Fibroblast of villous mesenchyme (primary cell): ENCODE results near the gene KLHL11. TPM values are rescaled to one million over a fixed set of nuclear protein-coding genes. Genes with fewer than 3 reads are reported as not detected.
A peak's percentile ranks its signal among the peaks of the same experiment; 100 is the strongest.

Source experiments
- DNase-seq: peaks from one replicate; pipeline ENCODE4 v3.0.0-alpha.2; 2010; ENCODE audit warnings: low read depth
- H3K4me3 ChIP-seq: 2 replicates; pipeline ENCODE4 v1.5.1; 2011; ENCODE audit warnings: low read depth, mild to moderate bottlenecking, low read length
- small RNA-seq: library from RNA; depleted of rRNA; stranded (forward); fragments of <200 nt; gene quantifications from one replicate; pipeline ENCODE3, GENCODE V24; 2012
- total RNA-seq: library from RNA; depleted of rRNA; stranded (reverse); fragments of >200 nt; gene quantifications from 2 replicates; pipeline ENCODE4 v1.2.3, GENCODE V29; 2012
- TF ChIP-seq, protein P1 (sequence below): IDR thresholded peaks from 2 replicates; pipeline ENCODE4 v1.5.1; 2012; ENCODE audit warnings: low read depth, mild to moderate bottlenecking, low read length; ENCODE audit not compliant: insufficient read depth

Gene KLHL11
- total RNA-seq, 1 donor = 37.6 TPM

DNA sequence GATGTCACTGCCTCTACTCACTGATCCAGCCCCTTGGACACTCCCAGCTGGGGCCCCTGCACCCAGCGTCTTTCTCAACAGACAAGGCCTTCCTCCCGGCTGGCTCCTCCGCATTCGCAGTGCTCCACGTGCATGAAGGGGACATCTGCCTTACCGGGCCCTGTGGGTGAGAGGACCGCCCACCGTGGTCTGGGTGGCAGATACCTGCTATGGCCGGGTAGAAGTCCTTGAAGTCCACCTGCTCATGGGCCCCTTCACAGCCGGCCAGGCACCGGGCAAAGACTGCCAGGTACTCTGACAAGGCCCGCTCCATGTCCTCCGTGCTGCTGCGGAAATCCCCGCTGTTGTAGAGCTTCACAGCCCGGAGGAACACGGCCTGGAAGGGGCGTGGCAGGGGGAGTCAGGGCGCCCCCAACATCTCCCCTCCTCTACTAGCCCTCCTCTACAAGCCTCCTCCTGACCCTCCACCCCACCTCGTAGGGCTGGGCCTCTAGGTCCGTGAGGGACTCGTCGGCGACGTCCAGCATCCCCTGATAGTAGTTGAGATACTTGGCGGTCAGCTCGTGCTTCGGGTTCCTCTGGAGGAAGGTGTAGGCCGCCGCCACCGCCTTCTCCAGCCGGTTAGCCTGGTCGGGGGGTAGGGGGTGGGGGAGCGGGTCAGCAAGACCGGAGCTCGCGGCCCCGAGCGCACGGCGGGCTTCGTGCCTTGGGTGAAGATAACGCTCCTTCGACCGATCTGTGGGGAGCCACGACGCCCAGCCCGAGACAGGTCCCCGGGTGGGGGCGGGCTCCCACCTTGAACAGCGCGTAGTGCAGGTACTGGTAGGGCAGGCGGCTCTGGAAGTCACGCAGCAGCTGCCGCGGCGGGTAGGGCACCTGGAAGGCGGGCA lies 54.3 kb downstream of the KLHL11 start:
- TF ChIP-seq, protein P1, sequence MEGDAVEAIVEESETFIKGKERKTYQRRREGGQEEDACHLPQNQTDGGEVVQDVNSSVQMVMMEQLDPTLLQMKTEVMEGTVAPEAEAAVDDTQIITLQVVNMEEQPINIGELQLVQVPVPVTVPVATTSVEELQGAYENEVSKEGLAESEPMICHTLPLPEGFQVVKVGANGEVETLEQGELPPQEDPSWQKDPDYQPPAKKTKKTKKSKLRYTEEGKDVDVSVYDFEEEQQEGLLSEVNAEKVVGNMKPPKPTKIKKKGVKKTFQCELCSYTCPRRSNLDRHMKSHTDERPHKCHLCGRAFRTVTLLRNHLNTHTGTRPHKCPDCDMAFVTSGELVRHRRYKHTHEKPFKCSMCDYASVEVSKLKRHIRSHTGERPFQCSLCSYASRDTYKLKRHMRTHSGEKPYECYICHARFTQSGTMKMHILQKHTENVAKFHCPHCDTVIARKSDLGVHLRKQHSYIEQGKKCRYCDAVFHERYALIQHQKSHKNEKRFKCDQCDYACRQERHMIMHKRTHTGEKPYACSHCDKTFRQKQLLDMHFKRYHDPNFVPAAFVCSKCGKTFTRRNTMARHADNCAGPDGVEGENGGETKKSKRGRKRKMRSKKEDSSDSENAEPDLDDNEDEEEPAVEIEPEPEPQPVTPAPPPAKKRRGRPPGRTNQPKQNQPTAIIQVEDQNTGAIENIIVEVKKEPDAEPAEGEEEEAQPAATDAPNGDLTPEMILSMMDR = no peak
- peak; percentile 12 for DNase-seq
- H3K4me3 ChIP-seq = peak overlapping the region; percentile 95

- H3K4me3 ChIP-seq = no peak overlapping the region
- no peak for DNase-seq
- TF ChIP-seq, protein P1 = no peak
Measured at GRCh38 chr17:41806685-41807445, 58.4 kb downstream of the KLHL11 start.

Small RNAs within 50 kb of the gene (small RNA-seq; reads per million reads assigned to genes)
- not detected for gene AC125257.2

Other genes starting within 250 kb of the KLHL11 start
- gene KRT17, start 240.8 kb downstream of the KLHL11 start, total RNA-seq = 6.1 and 14.7 TPM in 2 replicates
- gene EIF1, start 176.5 kb downstream of the KLHL11 start, total RNA-seq = 82.5 and 85.5 TPM in 2 replicates
- not detected in 2 replicates for gene GAST, start 153.1 kb downstream of the KLHL11 start, total RNA-seq
- under 0.01 TPM in 2 replicates for gene HAP1, start 130.8 kb downstream of the KLHL11 start, total RNA-seq
- 29.8 and 83.8 TPM in 2 replicates for gene JUP, start 78.7 kb downstream of the KLHL11 start, total RNA-seq
- 88.1 and 92.4 TPM in 2 replicates for gene P3H4, start 53.5 kb downstream of the KLHL11 start, total RNA-seq
- gene FKBP10, start 52.4 kb downstream of the KLHL11 start, total RNA-seq = 191 and 228 TPM in 2 replicates
- 58.7 and 60.6 TPM in 2 replicates for gene NT5C3B, start 29.2 kb downstream of the KLHL11 start, total RNA-seq
- gene KLHL10, start 27.6 kb downstream of the KLHL11 start, total RNA-seq = under 0.01 TPM in 2 replicates
- gene ACLY, start 53.5 kb upstream of the KLHL11 start, total RNA-seq = 400 and 446 TPM in 2 replicates
- 0.43 and 0.64 TPM in 2 replicates for gene ODAD4, start 65.2 kb upstream of the KLHL11 start, total RNA-seq
- 94.6 and 98.6 TPM in 2 replicates for gene CNP, start 101.4 kb upstream of the KLHL11 start, total RNA-seq
- gene DNAJC7, start 152.0 kb upstream of the KLHL11 start, total RNA-seq = 63.8 and 80.7 TPM in 2 replicates
- gene NKIRAS2, start 154.7 kb upstream of the KLHL11 start, total RNA-seq = 34.5 and 35.8 TPM in 2 replicates
- under 0.01 and 0.32 TPM in 2 replicates for gene C17orf113, start 185.2 kb upstream of the KLHL11 start, total RNA-seq
- not detected in 2 replicates for gene ZNF385C, start 233.1 kb upstream of the KLHL11 start, total RNA-seq
- 9.0 and 12.1 TPM in 2 replicates for gene DHX58, start 247.3 kb upstream of the KLHL11 start, total RNA-seq